Coronary artery (tissue), 2 donors: ENCODE data around the gene TOMM40L.

Experiments used
- DNase-seq: peaks from one replicate; pipeline ENCODE4 v3.0.0-alpha.2; 2017; ENCODE audit warnings: low spot score
- H3K27ac ChIP-seq, 2 donors: fragments of 200-600 bp; sonication (generic); one replicate each; pipeline ENCODE4 v1.5.1; 2016 to 2019
- H3K4me3 ChIP-seq: fragments of 200-600 bp; sonication (generic); 2 replicates; pipeline ENCODE4 v1.5.1; 2016; ENCODE audit warnings: mild to moderate bottlenecking, moderate library complexity
- CTCF ChIP-seq: fragments of 200-600 bp; sonication (generic); IDR thresholded peaks from one replicate; pipeline ENCODE4 v1.5.1; 2019; ENCODE audit warnings: antibody characterized with exemption

TOMM40L gene

GRCh38 chr1:161225534-161226319 is at the start of gene TOMM40L:
TOMM40L (plus strand) TSS chr1:161226060; CDS start chr1:161226490, 430 bp downstream.
- peak; percentile 91 for DNase-seq

GRCh38 chr1:161176468-161177111 is 49.3 kb upstream of the TOMM40L start:
- no peak for DNase-seq
- Histone ChIP-seq H3K27ac (peak overlapping the region; percentile 88 to 89), H3K4me3 (peak overlapping the region; percentile 77)
- no peak for TF ChIP-seq CTCF

More at GRCh38 chr1:161225534-161226319, at the start of gene TOMM40L:
- Histone ChIP-seq H3K4me3 (peak within 1 kb of the TSS; percentile 95), H3K27ac (peak within 1 kb of the TSS; percentile 51 to 85)
- no peak for TF ChIP-seq CTCF

GRCh38 chr1:161177112-161177935 is 48.5 kb upstream of the TOMM40L start, which contains the start of gene B4GALT3:
B4GALT3 (minus strand) TSS chr1:161177507; CDS start chr1:161176060, 1,447 bp downstream.
- TF ChIP-seq CTCF: no peak
- Histone ChIP-seq H3K27ac (peak within 1 kb of the TSS; percentile 88 to 89), H3K4me3 (peak within 1 kb of the TSS; percentile 77)
- DNase-seq: peak; percentile 94

- H3K27ac ChIP-seq: peak overlapping the region; percentile 88 to 89
- peak overlapping the region; percentile 77 for H3K4me3 ChIP-seq
- no peak for TF ChIP-seq CTCF
- no peak for DNase-seq
These were observed 48.0 kb upstream of the TOMM40L start for GRCh38 chr1:161177936-161178244.

GRCh38 chr1:161179698-161180097 is 46.2 kb upstream of the TOMM40L start:
- H3K4me3 ChIP-seq: no peak overlapping the region
- no peak overlapping the region for H3K27ac ChIP-seq
- DNase-seq: no peak
- TF ChIP-seq CTCF: no peak

GRCh38 chr1:161180639-161181038 is 45.2 kb upstream of the TOMM40L start:
- Histone ChIP-seq H3K4me3 (no peak overlapping the region), H3K27ac (no peak overlapping the region)
- no peak for DNase-seq
- TF ChIP-seq CTCF: no peak
